ENCODE results near the gene SMG6. TPM values are rescaled to one million over a fixed set of nuclear protein-coding genes. Genes with fewer than 3 reads are reported as not detected.
A peak's percentile ranks its signal among the peaks of the same experiment; 100 is the strongest.

The SMG6 gene
- total and polyA plus RNA-seq, 2 of the 8 experiments (the other 6 are each of a cell fraction or from before 2014, with no cell fraction given): 18.5 to 25.2 TPM

DNA sequence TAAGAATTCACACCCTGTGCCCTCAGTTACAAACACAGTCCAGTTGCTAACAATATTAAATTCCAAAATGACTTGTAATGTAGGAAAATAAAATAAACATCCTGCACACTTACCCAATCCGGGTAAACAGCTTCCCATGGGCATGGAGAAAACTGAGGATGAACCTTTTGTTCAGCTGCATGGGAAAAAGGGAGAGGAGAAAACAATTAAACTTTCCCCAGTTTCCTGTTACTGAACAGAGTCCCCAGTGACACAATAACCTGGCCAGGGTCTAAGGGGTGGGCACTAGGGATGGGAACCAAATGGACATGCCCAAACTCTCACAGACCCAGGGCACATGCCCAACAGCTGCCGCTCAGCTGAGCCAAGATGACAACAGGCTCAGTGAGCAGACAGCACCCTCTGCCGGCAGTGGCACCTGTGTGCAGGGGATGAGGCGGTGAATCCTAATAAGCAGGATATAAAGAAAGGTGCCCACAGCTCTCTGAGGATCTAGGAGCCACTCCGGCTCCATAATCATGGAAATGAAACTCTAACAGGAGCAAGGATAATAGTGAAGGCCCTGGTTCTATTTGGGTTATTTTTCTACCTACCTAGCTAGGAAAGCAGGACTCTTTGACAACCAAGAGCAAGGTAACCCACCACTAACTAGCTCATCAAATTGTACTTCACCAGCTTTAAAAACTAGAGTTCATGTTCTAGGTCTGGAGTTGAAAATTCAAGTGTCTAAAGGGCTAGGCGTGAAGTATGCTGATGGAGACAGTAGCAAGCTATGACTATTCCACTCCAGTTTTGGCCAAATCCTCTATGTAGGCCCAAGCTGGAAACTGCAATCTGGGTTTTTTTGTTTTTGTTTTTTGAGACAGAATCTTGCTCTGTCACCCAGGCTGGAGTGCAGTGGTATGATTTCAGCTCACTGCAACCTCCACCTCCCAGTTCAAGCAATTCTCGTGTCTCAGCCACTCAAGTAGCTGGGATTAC lies 58.8 kb downstream of the SMG6 start (continued):
- TF ChIP-seq SIN3A (conservative IDR thresholded peaks at IDR 0.05 in 1 of 2, IDR thresholded peaks at IDR 0.05 in 1 of 2; ENCODE audit: low read depth in 1 of 2, low read length in 2 of 2) (peak; percentile 78 to 95; a peak in 2 of 4 replicates), ASH2L (IDR thresholded peaks at IDR 0.05; ENCODE audit: low read length) (no peak), RFX5 (IDR thresholded peaks at IDR 0.05; ENCODE audit: borderline replicate concordance, low read depth, low read length) (no peak), YY1 (IDR thresholded peaks at IDR 0.05; ENCODE audit: low read depth, low read length) (0 out of 2 replicates have a peak, but pooled peaks have one; percentile 14)
